Activated CD4-positive, alpha-beta T cell treated with anti-CD3 and anti-CD28 coated beads, Interleukin-2, Interleukin-4, amounts not matched to agents 100 ng/mL and 50 ng/mL, durations not matched to agents 16 hours and 8 hours (primary cell): ENCODE results near the gene TMEM150B.

Source experiments
- DNase-seq: peaks from one replicate; pipeline ENCODE4 v3.0.0-alpha.2; 2020; ENCODE audit warnings: low spot score

TMEM150B gene

GRCh38 chr19:55305983-55306562, 19.1 kb downstream of the TMEM150B start:
- DNase-seq = no peak

GRCh38 chr19:55305491-55305890, 19.6 kb downstream of the TMEM150B start:
- DNase-seq = peak; percentile 56

- DNase-seq = no peak
These were observed 20.2 kb downstream of the TMEM150B start for GRCh38 chr19:55304980-55305379.

GRCh38 chr19:55304279-55304978, 20.7 kb downstream of the TMEM150B start:
- peak; percentile 41 for DNase-seq

DNA sequence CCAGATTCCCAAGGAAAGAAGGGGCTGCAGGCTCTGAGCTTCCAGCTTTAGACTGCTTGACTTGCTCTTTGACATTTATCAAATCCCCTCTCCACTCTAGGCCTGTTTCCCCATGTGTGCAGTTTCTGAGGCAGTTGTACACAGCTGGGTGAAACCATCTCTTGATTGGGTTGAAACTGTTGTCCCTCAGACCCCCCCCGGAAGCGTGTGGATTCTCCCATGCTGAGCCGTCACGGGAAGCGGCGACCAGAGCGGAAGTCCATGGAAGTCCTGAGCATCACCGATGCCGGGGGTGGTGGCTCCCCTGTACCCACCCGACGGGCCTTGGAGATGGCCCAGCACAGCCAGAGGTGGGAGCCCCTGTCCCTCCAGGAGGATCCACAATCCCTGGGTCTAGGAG, 21.7 kb downstream of the TMEM150B start:
- no peak for DNase-seq

DNA sequence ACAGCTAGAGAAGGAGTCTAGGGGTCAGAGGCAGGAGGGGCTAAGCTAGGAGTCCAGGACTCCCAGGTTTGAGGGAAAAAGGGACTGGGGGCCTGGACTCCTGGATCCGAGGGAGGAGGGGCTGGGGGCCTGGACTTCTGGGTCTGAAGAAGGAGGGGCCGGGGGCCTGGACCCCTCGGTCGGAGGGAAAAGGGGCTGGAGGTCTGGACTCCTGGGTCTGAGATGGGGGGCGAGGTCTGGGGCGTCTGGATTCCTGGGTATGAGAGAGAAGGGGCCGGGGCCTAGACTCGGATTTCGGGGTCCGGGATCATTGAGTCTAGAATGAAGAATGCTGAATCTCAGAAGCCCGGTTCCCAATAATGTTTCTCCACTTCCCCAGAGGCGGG, 22.8 kb downstream of the TMEM150B start:
- DNase-seq = no peak

DNA sequence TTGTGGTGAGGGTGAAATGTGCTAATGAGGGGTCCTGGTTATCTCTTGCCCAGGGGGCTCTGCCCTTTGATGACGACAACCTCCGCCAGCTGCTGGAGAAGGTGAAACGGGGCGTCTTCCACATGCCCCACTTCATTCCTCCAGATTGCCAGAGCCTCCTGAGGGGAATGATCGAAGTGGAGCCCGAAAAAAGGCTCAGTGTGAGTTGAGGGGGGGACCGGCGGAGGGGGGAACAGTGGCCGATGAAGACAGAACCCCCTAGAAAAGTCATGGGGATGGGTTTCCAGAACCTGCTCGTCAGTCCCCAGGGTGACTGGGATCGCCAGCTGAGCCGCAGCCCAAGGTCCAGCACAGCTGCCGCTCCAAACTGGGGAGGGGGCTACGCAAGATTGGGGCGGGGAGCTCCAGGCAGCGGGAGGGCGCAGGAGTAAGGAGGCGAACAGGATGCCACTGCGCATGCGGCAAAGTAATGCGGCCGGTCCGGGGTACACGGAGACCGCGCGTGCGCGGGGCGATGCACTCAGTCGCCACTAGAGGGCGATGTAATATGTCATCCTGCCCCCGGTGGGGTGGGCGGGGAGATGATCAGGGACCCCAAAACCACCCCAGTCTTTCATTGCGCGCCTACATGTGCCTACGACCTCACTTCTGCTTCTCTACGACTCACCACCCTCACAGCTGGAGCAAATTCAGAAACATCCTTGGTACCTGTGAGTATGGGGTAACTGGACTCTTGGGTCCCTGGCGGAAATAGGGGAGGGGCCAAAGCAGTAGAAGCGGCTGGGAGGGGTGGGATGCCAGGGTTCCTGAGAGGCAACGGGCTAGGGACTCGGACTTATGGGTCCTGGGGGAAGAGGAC, 23.5 kb downstream of the TMEM150B start:
- peak; percentile 95 for DNase-seq

DNA sequence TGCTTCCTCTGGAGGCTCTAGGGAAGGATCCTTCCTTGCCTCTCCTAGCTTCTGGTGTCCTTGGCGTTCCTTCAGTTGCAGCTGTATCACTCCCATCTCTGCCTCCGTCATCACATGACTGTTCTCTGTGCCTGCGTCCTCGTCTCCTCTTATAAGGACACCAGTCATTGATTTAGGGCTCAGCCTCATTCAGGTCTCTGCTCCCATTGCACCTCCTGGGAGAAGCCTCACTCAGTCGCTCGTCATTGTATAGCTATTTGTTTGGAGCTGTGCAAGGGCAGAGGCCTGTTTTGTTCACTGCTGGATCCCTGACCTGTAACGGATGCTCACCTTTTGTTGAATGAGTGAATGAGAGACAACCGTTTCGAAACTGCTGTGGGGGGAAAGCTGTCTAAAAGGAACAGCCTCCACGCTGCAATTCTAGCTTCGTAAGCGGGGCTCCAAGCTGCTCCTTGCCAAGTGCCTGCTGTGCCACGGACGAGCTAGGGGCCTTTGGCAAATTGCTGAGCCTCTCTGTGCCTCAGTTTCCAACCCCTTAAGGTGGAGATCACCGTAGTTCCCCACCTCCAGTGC, 24.2 kb downstream of the TMEM150B start:
- no peak for DNase-seq

DNA sequence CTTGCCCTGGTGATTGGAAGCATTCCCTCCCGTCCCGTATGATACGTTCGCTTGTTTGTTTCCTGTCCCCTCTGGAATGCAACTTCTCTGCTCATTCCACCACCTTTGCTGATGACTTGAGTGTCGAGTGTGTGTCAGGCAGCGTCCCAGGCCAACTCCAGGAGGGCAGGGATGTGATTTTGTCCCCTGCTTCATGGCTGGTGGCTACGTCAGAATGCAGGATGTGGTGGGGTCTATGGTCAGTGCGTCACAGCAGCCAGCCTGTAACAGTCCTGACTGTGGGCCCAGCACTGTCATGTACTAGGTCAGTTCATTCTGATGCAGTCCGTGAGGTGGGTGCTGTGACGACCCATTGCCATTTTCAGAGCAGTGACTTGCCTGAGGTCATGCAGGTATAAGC, 25.1 kb downstream of the TMEM150B start:
- DNase-seq = no peak

DNA sequence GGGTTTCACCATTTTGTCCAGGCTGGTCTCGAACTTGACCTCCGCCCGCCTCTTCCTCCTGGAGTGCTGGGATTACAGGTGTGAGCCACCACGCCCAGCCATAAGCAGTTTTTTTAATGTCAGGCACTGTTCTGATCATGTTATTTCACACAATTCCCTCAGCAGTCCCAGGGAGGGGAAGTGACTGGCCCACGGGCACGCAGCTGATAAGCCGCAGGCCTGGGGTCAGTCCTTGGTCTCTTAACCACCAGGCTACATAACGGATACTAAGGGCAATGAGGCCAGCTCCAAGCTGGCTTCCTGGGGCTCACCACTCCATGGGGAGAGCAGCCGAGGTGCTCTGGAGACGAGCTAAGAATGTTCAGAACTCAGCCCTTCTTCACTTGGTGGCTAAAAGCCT, 27.9 kb downstream of the TMEM150B start:
- DNase-seq = no peak

GRCh38 chr19:55289117-55289796, 35.9 kb downstream of the TMEM150B start:
- no peak for DNase-seq

GRCh38 chr19:55287361-55288079, 37.6 kb downstream of the TMEM150B start:
- no peak for DNase-seq

DNA sequence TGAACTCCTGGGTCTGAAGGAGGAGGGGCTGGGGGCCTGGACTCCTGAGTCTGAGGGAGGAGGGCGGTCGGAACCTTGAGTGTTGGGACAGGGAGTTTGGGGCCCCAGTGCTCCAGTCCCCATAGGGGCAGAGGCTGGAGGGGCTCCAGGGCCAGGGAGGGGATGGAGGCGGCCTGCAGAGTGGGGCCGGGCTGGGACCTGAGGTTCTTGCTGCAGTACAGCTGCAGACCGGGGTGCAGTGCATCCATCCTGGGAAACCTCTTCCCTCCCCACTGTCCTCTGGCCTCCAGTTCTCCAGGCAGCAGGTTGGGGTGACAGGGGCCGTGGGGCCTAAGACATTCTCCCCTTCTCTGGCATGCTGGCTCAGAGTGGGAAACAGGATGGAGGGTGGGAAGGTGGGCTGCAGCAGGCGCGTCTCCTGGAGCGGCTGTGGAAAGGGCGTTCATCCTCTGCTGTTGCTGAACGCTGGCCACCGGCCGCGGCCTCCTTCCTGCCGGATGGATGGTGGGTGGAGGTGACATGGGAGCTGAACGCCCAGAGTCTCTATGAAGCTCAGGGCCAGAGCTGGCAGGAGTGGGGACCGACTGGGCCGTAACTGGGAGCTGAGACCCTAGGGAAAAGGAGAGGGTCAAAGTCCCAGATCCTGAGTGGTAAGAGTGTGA, 39.8 kb downstream of the TMEM150B start:
- no peak for DNase-seq

- DNase-seq = no peak
These were observed 40.6 kb downstream of the TMEM150B start for GRCh38 chr19:55284405-55285058.

GRCh38 chr19:55283548-55284377, 41.4 kb downstream of the TMEM150B start, which contains the start of gene BRSK1:
BRSK1 (plus strand) TSS chr19:55283997; CDS start chr19:55284443, 446 bp downstream.
- peak; percentile 16 for DNase-seq

GRCh38 chr19:55279770-55280643, 45.1 kb downstream of the TMEM150B start, which contains the start of gene HSPBP1:
HSPBP1 (minus strand) TSS chr19:55280110; CDS start chr19:55279608, 502 bp downstream.
- peak; percentile 97 for DNase-seq

GRCh38 chr19:55279340-55279739, 45.8 kb downstream of the TMEM150B start:
- DNase-seq = no peak
